Fibroblast of lung (primary cell): ENCODE results near the gene PXN.

Source experiments
- CTCF ChIP-seq, 2 donors: IDR thresholded peaks in 1 of 2; conservative IDR thresholded peaks in 1 of 2; 1 replicate in 1 of 2; 2 replicates in 1 of 2; pipeline ENCODE4 v1.5.1; 2011 to 2012; ENCODE audit warnings: low read length in 2 of 2, control low read depth in 1 of 2, inconsistent platforms in 1 of 2, low read depth in 1 of 2, mild to moderate bottlenecking in 1 of 2
- EZH2 ChIP-seq: IDR thresholded peaks from 2 replicates; pipeline ENCODE4 v1.5.1; 2012; ENCODE audit warnings: low read length, control low read depth, mild to moderate bottlenecking; ENCODE audit errors: missing control alignments

GRCh38 chr12:120286768-120287490 lies 21.4 kb upstream of the PXN start:
- TF ChIP-seq CTCF (conservative IDR thresholded peaks at IDR 0.05 in 1 of 2, IDR thresholded peaks at IDR 0.05 in 1 of 2; ENCODE audit: low read depth in 1 of 2, low read length in 2 of 2) (no peak), EZH2 (no peak)
